GM12878 (cell line): ENCODE results near the gene RYR2. TPM values are rescaled to one million over a fixed set of nuclear protein-coding genes. Genes with fewer than 3 reads are reported as not detected.

Experiments
- ATAC-seq: fragments of 200-7000 bp; cut with Tn5 transposase; 3 replicates; pipeline ENCODE4 v1.9.1; 2020; ENCODE audit warnings: mild to moderate bottlenecking, moderate library complexity
- BruUV-seq: library from RNA; stranded (reverse); fragments of 400-500 nt; replicated peaks from 2 replicates; lab custom pipeline; 2021; lab: Mats Ljungman, UMichigan
- CTCF ChIA-PET: fragments of 300-600 bp; sonication (Branson Sonifier 250); formaldehyde crosslinking; extraction: SDS; loops from one replicate; lab custom pipeline; 2021; ENCODE audit warnings: inconsistent platforms; lab: Yijun Ruan, JAX
- POLR2A ChIA-PET: fragments of 350-600 bp; formaldehyde crosslinking; extraction: SDS; loops from one replicate; lab custom pipeline; 2021; ENCODE audit warnings: inconsistent platforms; lab: Charles Lee
- RAD21 ChIA-PET: fragments of 300-600 bp; sonication (Branson Sonifier 250); formaldehyde crosslinking; loops from one replicate; lab custom pipeline; 2023; ENCODE audit warnings: antibody characterized with exemption; ENCODE audit not compliant: unreplicated experiment; lab: Charles Lee
- SMC1A ChIA-PET: fragments of 300-600 bp; sonication (Branson Sonifier 250); formaldehyde crosslinking; loops from one replicate; lab custom pipeline; 2023; ENCODE audit not compliant: unreplicated experiment, uncharacterized antibody; lab: Charles Lee
- DNase-seq: peaks from one replicate; pipeline ENCODE4 v3.0.0-alpha.2; 2011; ENCODE audit warnings: low read depth, low spot score
- FAIRE-seq: peaks from 3 replicates; lab custom pipeline; 2011; peaks lifted over from hg19 to GRCh38; lab: Jason Lieb, UNC
- H2AFZ ChIP-seq: 2 replicates; pipeline ENCODE4 v1.6.0; 2011; ENCODE audit warnings: low read depth, low read length, control low read depth; ENCODE audit not compliant: control insufficient read depth
- H3K27ac ChIP-seq: 2 replicates; pipeline ENCODE4 v1.5.1; 2011; ENCODE audit warnings: control low read depth; ENCODE audit not compliant: control insufficient read depth, insufficient read depth
- H3K27me3 ChIP-seq, 2 experiments: replicated peaks in 1 of 2; 2 replicates each; pipeline versions ENCODE4 v1.6.0 to v1.6.1; 2011; ENCODE audit warnings: low read length in 1 of 2; ENCODE audit not compliant: control insufficient read depth in 2 of 2, insufficient read depth in 2 of 2
- H3K36me3 ChIP-seq, 2 experiments: 2 replicates each; pipeline ENCODE4 v1.5.1; 2011; ENCODE audit warnings: low read length in 1 of 2; ENCODE audit not compliant: control insufficient read depth in 2 of 2, insufficient read depth in 2 of 2
- H3K4me1 ChIP-seq: 2 replicates; pipeline ENCODE4 v1.6.1; 2011; ENCODE audit warnings: mild to moderate bottlenecking, low read length, moderate library complexity, mixed read lengths; ENCODE audit not compliant: control insufficient read depth, insufficient read depth
- H3K4me2 ChIP-seq: 2 replicates; pipeline ENCODE4 v1.6.0; 2011; ENCODE audit warnings: control low read depth; ENCODE audit not compliant: control insufficient read depth, insufficient read depth
- H3K4me3 ChIP-seq: fragments of 200-600 bp; sonication (generic); 2 replicates; pipeline ENCODE4 v1.5.1; 2016
- H3K79me2 ChIP-seq: 2 replicates; pipeline ENCODE4 v1.6.0; 2011; ENCODE audit warnings: low read length; ENCODE audit not compliant: control insufficient read depth, insufficient read depth
- H3K9ac ChIP-seq: 2 replicates; pipeline ENCODE4 v1.8.0; 2011; ENCODE audit warnings: low read length, control low read depth, mixed read lengths; ENCODE audit not compliant: control insufficient read depth, insufficient read depth
- H3K9me3 ChIP-seq: replicated peaks from 3 replicates; pipeline ENCODE4 v1.5.1; 2011; ENCODE audit warnings: mild to moderate bottlenecking, low read length; ENCODE audit not compliant: control insufficient read depth, insufficient read depth
- H4K20me1 ChIP-seq: 2 replicates; pipeline ENCODE4 v1.6.0; 2011; ENCODE audit not compliant: control insufficient read depth, insufficient read depth
- CEBPZ ChIP-seq: fragments of 150-350 bp; IDR thresholded peaks from 2 replicates; pipeline ENCODE4 v1.6.1; 2016; ENCODE audit warnings: low read depth, low read length
- DPF2 ChIP-seq: fragments of 450-650 bp; IDR thresholded peaks from 2 replicates; pipeline ENCODE4 v1.6.1; 2017; ENCODE audit warnings: mild to moderate bottlenecking
- E2F4 ChIP-seq: IDR thresholded peaks from 2 replicates; pipeline ENCODE4 v1.6.1; 2012; ENCODE audit warnings: low read depth, low read length, improper control_type of control experiment
- HDAC2 ChIP-seq: fragments of 200-600 bp; sonication (generic); IDR thresholded peaks from 2 replicates; pipeline ENCODE4 v1.6.1; 2017
- IKZF2 ChIP-seq, 2 experiments: fragments of 450-650 bp; IDR thresholded peaks; 2 replicates each; pipeline ENCODE4 v1.6.1; 2017; ENCODE audit warnings: mild to moderate bottlenecking in 2 of 2, moderate library complexity in 2 of 2
- MXI1 ChIP-seq: fragments of 150-350 bp; IDR thresholded peaks from 2 replicates; pipeline ENCODE4 v1.6.1; 2011; ENCODE audit warnings: low read depth, mild to moderate bottlenecking, inconsistent platforms, low read length, improper control_type of control experiment
- POLR2AphosphoS5 ChIP-seq: IDR thresholded peaks from 2 replicates; pipeline ENCODE4 v1.6.1; 2011; ENCODE audit warnings: mild to moderate bottlenecking, low read length, inconsistent platforms
- SMAD5 ChIP-seq: IDR thresholded peaks from 2 replicates; pipeline ENCODE4 v1.6.1; 2016; ENCODE audit warnings: antibody characterized with exemption, low read depth
- STAT1 ChIP-seq: fragments of 450-650 bp; conservative IDR thresholded peaks from 2 replicates; pipeline ENCODE4 v1.6.1; 2014; ENCODE audit warnings: antibody characterized with exemption, mild to moderate bottlenecking
- ZBTB33 ChIP-seq: fragments of 450-650 bp; IDR thresholded peaks from 2 replicates; pipeline ENCODE4 v1.6.1; 2017; ENCODE audit warnings: mild to moderate bottlenecking
- WGBS: methylation state at CpG from one replicate; pipeline ENCODE4 v1.1.6; 2016; ENCODE audit warnings: low lambda C conversion rate; ENCODE audit not compliant: insufficient replicate concordance, insufficient coverage; ENCODE audit errors: missing lambda C conversion rate; 5-methylcytosine and 5-hydroxymethylcytosine counted together
- in situ Hi-C: fragments of 300-500 bp; cut with MboI; formaldehyde crosslinking; loops from 9 replicates; pipeline ENCODE4 v1.14.3; 2018; ENCODE audit warnings: mixed read lengths
- intact Hi-C: fragments of 100-400 bp; cut with micrococcal nuclease; formaldehyde crosslinking; loops from one replicate; pipeline ENCODE4 v1.14.2; 2022; ENCODE audit not compliant: unreplicated experiment
- polyA plus RNA-seq, 11 experiments: library from polyadenylated mRNA; depleted of rRNA in 4 of 11; unstranded in 6 of 11; stranded (reverse) in 5 of 11; fragments of >200 nt; fragmentation: Nextera tagmentation in 4 of 11; fragmentation: Illumina TruSeq in 1 of 11; extraction: Ambion mirVana in 4 of 11; extraction: Trizol in 1 of 11; gene quantifications; 1 replicate in 1 of 11; 2 replicates in 10 of 11; pipeline versions ENCODE4 v1.2.1 to v1.2.3, GENCODE V29; 2011 to 2016; ENCODE audit warnings: inconsistent platforms in 2 of 11, missing spikeins in 2 of 11, low read depth in 1 of 11
- total RNA-seq, 4 experiments: library from RNA; depleted of rRNA in 3 of 4; stranded (reverse); fragments of >200 nt in 3 of 4; fragmentation: Illumina TruSeq in 1 of 4; extraction: Trizol in 1 of 4; gene quantifications; 2 replicates each; pipeline versions ENCODE4 v1.2.1 to v1.2.3, GENCODE V29; 2013 to 2021

RYR2 gene
- total and polyA plus RNA-seq, 10 of the 15 experiments (the other 5 are each of a cell fraction or from before 2014, with no cell fraction given): 0.01 to 0.04 TPM; not detected in 8

DNA sequence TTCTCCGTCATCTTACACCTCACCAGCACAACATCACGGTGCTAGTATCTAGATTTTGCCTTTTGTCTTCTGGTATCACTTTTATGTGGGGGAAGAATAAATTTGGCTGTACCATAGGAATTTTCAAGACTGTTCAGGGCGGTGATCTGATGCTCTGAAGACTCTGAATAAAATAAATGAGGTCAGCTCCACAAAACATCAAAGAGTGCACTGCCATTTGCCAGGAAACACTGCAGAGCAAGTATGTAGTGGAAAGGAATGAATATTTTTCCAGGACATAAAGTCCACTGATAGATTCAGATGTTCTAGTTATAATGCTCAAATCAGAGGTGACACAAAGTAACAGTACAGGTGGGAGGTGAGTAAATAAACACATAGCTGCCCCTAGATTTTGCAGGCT is 792.5 kb downstream of the RYR2 start:
- H3K36me3 ChIP-seq: no peaks in the 10 kb centered on the region
- H3K4me1 ChIP-seq: no peaks in the 10 kb centered on the region
- no peaks in the 10 kb centered on the region for H3K79me2 ChIP-seq
- no peak overlapping the region for H3K9ac ChIP-seq
- no peak overlapping the region for H2AFZ ChIP-seq
- BruUV-seq: no TSS peak
- no peak for DNase-seq
- intact Hi-C loops: no loop called here
- H3K4me2 ChIP-seq: no peak overlapping the region
- FAIRE-seq: no peak
- RAD21 ChIA-PET: interaction anchor here (1.1 kb wide), 1 partner anchor 30 kb away, joined by 3 read pairs; no protein-coding TSS in a partner anchor
- CTCF ChIA-PET: interaction anchor here (1.1 to 2.4 kb wide), 2 partner anchors 17 to 27 kb away, joined by 3 to 7 read pairs; no protein-coding TSS in a partner anchor
- H3K27ac ChIP-seq: no peak overlapping the region
- POLR2A ChIA-PET: no interaction called here
- H4K20me1 ChIP-seq: no peaks in the 10 kb centered on the region
- 34% methylated on average over 3 of the region's 3 CpGs for WGBS
- H3K9me3 ChIP-seq: no peaks in the 10 kb centered on the region
- H3K27me3 ChIP-seq: no peaks in the 10 kb centered on the region
- SMC1A ChIA-PET: interaction anchor here (0.8 kb wide), 1 partner anchor 67 kb away, joined by 4 read pairs; no protein-coding TSS in a partner anchor
- no peak for ATAC-seq
- TF ChIP-seq IKZF2 (IDR thresholded peaks at IDR 0.05): no peak
- TF ChIP-seq MXI1: no peak
- TF ChIP-seq CEBPZ: no peak
- no peak for TF ChIP-seq E2F4
- no peak for TF ChIP-seq HDAC2
- no peak for TF ChIP-seq DPF2
- no peak for TF ChIP-seq STAT1
- no peak for TF ChIP-seq ZBTB33
- no peak for TF ChIP-seq POLR2AphosphoS5
- no peak for TF ChIP-seq SMAD5
- in situ Hi-C loops: no loop called here
- no peak overlapping the region for H3K4me3 ChIP-seq
